Measurements from ENCODE around the gene COL4A1.

COL4A1 gene

GRCh38 chr13:110242615-110243014 lies 64.3 kb downstream of the COL4A1 start:
- DNase-seq (ENCODE audit: insufficient read length, low spot score) (no peak), FAIRE-seq (peak; percentile 64)
- TF ChIP-seq POLR2A (IDR thresholded peaks at IDR 0.05; ENCODE audit: low read depth, low read length) = no peak

- no peak for TF ChIP-seq POLR2A (IDR thresholded peaks at IDR 0.05; ENCODE audit: low read depth, low read length)
- no peak for FAIRE-seq
- no peak for DNase-seq (ENCODE audit: insufficient read length, low spot score)
Measured at GRCh38 chr13:110240943-110241342, 66.0 kb downstream of the COL4A1 start.

GRCh38 chr13:110240352-110240751 lies 66.6 kb downstream of the COL4A1 start:
- FAIRE-seq (no peak), DNase-seq (ENCODE audit: insufficient read length, low spot score) (no peak)
- TF ChIP-seq POLR2A (IDR thresholded peaks at IDR 0.05; ENCODE audit: low read depth, low read length) = no peak

- FAIRE-seq = peak; percentile 38
- TF ChIP-seq POLR2A (IDR thresholded peaks at IDR 0.05; ENCODE audit: low read depth, low read length) = no peak
- no peak for DNase-seq (ENCODE audit: insufficient read length, low spot score)
Measured at GRCh38 chr13:110239280-110240125, 67.5 kb downstream of the COL4A1 start.

GRCh38 chr13:110238818-110239195 lies 68.2 kb downstream of the COL4A1 start:
- FAIRE-seq (peak; percentile 88), DNase-seq (ENCODE audit: insufficient read length, low spot score) (no peak)
- no peak for TF ChIP-seq POLR2A (IDR thresholded peaks at IDR 0.05; ENCODE audit: low read depth, low read length)

- DNase-seq (ENCODE audit: insufficient read length, low spot score) = no peak
- peak; percentile 77 for FAIRE-seq
- no peak for TF ChIP-seq POLR2A (IDR thresholded peaks at IDR 0.05; ENCODE audit: low read depth, low read length)
Measured at GRCh38 chr13:110237875-110238817, 68.8 kb downstream of the COL4A1 start.

- FAIRE-seq = no peak
- DNase-seq (ENCODE audit: insufficient read length, low spot score) = no peak
- no peak for TF ChIP-seq POLR2A (IDR thresholded peaks at IDR 0.05; ENCODE audit: low read depth, low read length)
Measured at GRCh38 chr13:110236831-110237261, 70.1 kb downstream of the COL4A1 start.

- DNase-seq (ENCODE audit: insufficient read length, low spot score) = no peak
- no peak for FAIRE-seq
- TF ChIP-seq POLR2A (IDR thresholded peaks at IDR 0.05; ENCODE audit: low read depth, low read length) = no peak
Measured at GRCh38 chr13:110236431-110236830, 70.5 kb downstream of the COL4A1 start.

- no peak for FAIRE-seq
Measured at GRCh38 chr13:110234532-110234931, 72.4 kb downstream of the COL4A1 start.

GRCh38 chr13:110233951-110234280 lies 73.0 kb downstream of the COL4A1 start:
- FAIRE-seq = no peak
- TF ChIP-seq POLR2A (IDR thresholded peaks at IDR 0.05; ENCODE audit: low read depth, low read length) = no peak
- no peak for DNase-seq (ENCODE audit: insufficient read length, low spot score)

More at GRCh38 chr13:110234532-110234931, 72.4 kb downstream of the COL4A1 start:
- TF ChIP-seq POLR2A (IDR thresholded peaks at IDR 0.05; ENCODE audit: low read depth, low read length) = no peak
- no peak for DNase-seq (ENCODE audit: insufficient read length, low spot score)

GRCh38 chr13:110233181-110233950 lies 73.6 kb downstream of the COL4A1 start:
- FAIRE-seq = no peak
- DNase-seq (ENCODE audit: insufficient read length, low spot score) = no peak
- TF ChIP-seq POLR2A (IDR thresholded peaks at IDR 0.05; ENCODE audit: low read depth, low read length) = no peak

- FAIRE-seq = no peak
- no peak for DNase-seq (ENCODE audit: insufficient read length, low spot score)
- no peak for TF ChIP-seq POLR2A (IDR thresholded peaks at IDR 0.05; ENCODE audit: low read depth, low read length)
Measured at GRCh38 chr13:110232756-110233155, 74.2 kb downstream of the COL4A1 start.

- TF ChIP-seq POLR2A (IDR thresholded peaks at IDR 0.05; ENCODE audit: low read depth, low read length) = no peak
- DNase-seq (ENCODE audit: insufficient read length, low spot score) = no peak
- FAIRE-seq = no peak
Measured at GRCh38 chr13:110232142-110232541, 74.8 kb downstream of the COL4A1 start.
